ENCODE results near the gene OTX1.
"Not testable (repeated sequence)": the region's sequence is repeated elsewhere in the genome, so short reads cannot be mapped to it uniquely, and the experiment has no call there.

Gene OTX1

GRCh38 chr2:63050334-63051041 lies at the start of gene OTX1:
TSS of gene OTX1 (plus strand) at chr2:63050830. CDS start at chr2:63052991, 2,161 bp downstream.
- peak; percentile 51 for DNase-seq

GRCh38 chr2:63001576-63001975 lies 49.1 kb upstream of the OTX1 start:
- no peak for DNase-seq

GRCh38 chr2:63003351-63003750 lies 47.3 kb upstream of the OTX1 start:
- DNase-seq: no peak

DNA sequence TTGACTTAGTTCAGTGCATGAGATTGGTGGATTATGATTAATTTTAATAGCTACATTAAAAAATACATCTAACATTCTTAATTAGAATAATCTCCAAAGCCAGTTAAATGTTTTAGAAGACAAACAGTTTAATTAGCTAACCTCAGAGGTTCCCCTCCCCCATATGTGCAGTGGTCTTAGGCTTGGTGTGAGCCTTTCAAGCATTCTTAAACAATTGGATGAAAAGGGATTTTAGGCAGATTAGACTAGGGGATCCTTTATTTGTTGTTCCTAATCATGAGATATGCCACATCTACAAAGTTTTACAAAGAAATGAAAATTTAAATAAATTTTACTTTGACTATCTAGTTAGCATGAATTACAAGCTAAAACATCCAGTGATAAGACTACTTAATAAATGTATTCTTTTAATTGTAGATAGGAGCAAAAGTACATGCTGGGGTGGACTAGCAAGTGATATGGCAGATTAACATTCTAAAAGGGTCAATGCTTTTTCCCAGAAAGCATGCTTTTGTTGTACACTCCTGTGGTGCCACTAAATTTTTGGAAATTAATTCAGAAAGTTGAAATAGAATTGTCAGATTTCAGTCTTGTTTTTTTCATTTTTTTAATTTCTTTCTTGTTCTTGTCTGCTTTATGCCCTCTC lies 42.7 kb upstream of the OTX1 start:
- DNase-seq: no peak

DNA sequence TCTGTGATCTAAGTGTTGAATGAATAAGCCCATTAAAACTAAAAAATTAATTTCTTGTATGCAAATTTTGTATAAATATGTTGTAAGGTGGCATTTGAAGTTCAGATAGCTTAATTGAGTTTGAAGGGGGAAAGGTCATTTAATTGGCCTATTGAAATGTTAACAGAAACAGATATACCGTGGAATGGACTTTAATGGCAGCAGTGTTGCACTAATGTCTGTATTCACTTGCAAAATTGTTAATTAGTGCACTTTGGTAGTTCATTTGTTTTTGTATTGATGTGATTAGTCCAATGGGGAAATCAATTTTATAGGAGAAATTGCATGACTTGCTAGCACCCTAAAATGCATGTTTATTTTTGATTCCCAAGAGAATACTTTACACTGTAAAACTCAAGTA lies 41.8 kb upstream of the OTX1 start:
- DNase-seq: no peak

DNA sequence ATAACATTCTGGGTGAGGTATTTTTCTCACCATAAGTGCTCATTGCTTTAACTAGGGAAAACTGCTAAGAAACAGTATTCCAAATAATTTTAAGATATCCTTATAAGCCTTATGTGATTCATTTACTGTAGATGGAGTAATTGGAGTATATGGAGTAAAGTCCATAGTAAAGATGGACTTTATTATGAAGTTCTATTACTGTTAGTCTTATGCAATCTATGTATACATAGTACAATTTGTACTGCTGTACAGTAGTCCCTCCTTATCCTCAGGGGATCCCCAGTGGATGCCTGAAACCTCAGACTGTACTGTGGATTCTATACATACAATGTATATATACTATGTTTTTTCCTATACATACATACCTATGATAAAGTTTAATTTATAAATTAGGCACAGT lies 41.1 kb upstream of the OTX1 start:
- no peak for DNase-seq

- no peak for DNase-seq
Measured at GRCh38 chr2:63012541-63012940, 38.1 kb upstream of the OTX1 start.

DNA sequence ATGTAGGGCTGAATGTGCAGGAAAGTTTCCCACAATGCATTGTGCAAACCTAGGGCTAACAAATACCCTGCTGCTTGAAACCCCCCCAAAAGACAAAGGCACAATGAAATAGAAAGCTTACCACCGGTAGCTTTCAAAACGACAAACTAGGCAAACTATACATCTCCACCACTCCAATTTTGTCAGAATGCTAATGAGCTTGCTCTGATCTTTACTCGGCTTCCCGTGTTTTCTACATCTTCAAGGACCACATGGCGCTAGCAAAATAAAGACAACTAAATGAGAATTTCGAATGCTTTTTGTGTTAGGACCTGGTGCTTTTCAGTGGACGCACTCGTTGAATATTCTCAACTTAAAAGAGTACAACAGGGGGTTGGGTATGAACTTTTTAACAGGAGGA lies 37.2 kb upstream of the OTX1 start:
- DNase-seq: no peak

DNA sequence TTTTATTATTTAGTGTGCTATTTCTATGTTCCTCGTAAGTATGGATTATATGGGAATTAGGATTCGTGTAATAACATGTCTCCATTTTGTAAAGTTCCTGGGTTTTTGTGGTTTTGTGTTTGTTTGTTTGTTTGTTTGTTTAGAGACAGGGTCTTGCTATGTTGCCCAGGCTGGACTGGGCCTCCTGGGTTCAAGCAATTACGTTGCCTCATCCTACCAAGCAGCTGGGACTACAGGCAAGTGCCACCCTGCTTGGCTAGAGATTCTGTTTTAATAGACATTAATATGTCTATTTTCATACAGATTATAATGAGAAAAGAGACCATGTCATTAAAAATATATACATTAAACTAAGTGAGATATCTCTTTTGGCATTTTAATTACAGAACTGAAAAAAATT lies 35.2 kb upstream of the OTX1 start:
- DNase-seq: no peak

GRCh38 chr2:63018439-63018838 lies 32.2 kb upstream of the OTX1 start:
- DNase-seq: no peak

- DNase-seq: not testable (repeated sequence)
Measured at GRCh38 chr2:63019686-63020085, 30.9 kb upstream of the OTX1 start.

DNA sequence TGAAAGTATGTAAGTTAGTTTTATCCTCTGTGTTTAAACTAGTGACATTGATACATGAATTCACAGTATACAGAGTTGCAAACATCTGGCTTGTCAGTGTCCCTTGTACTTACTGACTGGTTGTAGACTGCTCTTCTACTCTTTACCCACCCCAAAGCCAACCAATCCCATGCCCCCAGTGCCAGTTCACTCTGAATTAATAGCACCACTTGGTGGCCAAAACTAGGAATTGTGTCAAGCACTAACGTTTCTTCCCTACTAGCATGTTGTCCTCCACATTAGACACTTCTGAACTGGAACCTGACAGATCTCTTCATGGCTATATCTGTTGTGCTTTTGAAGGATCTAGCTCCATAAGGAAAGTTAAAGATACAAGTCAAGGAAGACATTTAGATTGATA lies 27.2 kb upstream of the OTX1 start:
- DNase-seq: no peak

GRCh38 chr2:63027220-63027619 lies 23.4 kb upstream of the OTX1 start:
- no peak for DNase-seq

DNA sequence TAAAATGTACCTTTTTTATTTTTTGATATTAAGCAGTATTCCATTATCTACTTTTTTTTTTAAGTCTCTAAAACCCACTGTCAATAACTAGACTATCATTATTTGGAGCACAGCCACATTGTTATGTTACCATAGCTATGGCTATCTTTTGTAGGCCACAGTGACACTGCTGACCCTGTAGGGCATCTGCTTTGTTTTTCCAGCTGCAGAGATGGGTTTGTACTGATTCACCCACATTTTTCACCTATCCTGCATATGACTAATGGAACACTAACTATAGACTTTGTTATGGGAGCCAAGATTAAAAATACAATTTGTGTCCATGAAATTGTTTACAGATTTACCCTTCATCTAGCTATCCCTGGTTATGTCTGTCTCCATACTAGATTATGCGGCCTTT lies 21.6 kb upstream of the OTX1 start:
- no peak for DNase-seq

DNA sequence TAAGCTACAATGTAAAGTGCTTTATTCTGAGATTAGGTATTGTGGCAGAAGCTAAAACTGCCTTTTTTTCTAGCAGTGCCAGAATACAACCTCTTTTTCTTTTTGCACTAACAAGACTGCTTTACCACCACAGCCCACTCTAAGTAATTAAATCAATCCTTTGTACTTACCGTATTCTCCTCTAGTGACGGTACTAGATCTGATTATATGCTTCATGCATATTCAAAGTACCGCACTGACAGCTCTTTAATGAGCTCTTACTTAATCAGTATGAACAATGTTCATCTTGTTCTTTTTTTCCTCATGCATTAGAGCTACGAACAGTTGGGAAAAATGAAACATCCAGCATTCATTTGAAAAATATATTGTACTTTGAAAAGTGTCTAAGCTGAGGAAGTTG lies 16.1 kb upstream of the OTX1 start:
- DNase-seq: no peak

DNA sequence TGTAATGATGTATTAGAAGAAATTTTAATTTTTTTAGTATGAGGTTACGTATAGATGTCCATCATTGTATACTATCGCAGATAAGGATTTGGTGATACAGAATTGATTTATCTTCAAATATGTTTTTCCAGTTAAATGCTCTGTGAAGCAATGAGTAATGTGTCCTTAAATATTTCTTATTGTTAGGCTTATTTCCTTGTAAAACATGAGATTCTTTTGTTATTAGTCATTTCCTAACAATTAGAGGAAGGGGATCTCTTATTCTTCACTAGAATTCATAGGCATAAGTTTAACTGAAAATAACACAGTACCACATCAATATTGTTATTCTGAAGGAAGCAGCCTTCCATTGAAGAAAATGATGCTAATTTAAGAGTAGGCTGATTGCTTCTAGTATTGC lies 15.5 kb upstream of the OTX1 start:
- no peak for DNase-seq

DNA sequence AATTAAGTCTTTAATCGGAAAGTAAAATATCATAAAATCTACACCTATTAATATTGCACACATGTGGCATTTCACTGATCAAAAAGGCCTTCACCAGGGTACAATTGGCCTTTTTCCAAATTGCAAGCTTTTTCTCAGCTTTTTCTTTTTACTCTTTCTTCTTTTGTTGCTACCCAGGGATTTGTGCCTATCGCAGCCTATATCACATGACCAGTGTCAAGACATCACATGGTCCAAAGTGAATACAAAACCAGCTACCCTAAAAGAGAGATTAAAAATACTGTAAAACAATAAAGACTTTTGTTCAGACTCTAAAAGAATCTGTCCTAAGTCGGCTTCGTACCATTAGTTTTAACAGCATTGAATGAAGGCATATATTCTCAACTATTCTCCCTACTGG lies 15.0 kb upstream of the OTX1 start:
- DNase-seq: no peak

- no peak for DNase-seq
Measured at GRCh38 chr2:63038034-63038433, 12.6 kb upstream of the OTX1 start.

GRCh38 chr2:63040586-63040985 lies 10.0 kb upstream of the OTX1 start:
- DNase-seq: no peak

DNA sequence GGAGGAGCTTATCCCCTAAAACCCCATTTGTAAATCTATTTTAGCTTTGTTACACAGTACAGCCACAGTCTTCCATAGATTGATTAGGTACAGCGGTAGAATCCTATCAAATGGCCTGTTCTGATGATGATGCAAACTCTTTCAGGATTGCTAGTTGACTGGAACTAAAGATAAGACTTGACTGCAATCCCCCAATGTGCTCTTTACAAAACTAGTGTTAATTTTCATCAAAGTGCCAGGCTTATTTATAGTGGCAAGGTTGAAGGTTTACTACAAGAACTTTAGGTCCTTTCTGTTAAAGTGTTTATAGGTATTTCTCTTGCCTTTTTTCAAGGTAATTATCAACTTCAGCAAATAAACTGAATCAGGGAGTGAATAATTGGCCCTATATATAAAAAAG lies 9.0 kb upstream of the OTX1 start:
- no peak for DNase-seq

DNA sequence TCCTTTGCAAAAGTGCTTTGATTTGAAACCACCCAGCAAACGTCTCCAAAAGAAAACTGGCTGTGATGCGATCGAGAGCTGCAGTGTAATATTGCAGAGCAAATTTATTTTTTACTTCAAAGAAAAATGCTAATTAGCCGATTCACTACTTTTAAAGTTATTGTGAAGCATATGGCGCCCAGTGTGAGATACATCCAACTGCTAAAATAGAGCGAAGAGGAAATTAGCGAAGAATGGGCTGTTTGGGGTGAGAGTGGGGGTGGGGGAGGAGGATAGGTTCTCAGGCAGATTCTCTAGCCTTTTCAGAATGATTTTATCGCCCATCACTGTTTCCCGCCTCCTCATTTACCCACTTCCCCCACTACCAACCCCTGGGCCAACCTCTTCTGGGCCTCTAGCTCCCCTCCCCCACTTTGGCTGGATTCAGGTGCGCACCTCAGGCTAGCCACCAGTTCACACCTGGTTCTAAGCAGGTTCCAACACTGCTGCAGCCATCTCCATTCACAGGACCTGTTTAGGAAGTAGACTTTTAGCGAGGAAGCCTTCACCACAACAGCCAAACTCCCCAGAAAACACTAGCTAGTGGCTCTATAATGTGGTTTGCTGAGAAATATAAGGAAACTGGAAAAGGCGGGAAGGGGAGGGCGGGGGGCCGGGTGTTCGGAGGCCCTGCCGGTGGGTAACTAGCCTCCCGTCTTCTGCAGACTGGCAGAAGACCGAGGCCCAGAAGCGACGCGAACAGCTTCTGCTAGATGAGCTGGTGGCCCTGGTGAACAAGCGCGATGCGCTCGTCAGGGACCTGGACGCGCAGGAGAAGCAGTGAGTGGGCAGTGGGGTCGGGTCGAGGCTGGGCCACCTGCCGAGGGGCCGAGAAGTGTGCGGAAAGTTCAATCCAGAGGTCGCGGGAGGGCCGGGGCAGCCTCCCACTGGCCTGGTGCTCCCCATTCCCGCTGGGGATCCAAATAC lies 6.0 kb upstream of the OTX1 start:
- DNase-seq: no peak

DNA sequence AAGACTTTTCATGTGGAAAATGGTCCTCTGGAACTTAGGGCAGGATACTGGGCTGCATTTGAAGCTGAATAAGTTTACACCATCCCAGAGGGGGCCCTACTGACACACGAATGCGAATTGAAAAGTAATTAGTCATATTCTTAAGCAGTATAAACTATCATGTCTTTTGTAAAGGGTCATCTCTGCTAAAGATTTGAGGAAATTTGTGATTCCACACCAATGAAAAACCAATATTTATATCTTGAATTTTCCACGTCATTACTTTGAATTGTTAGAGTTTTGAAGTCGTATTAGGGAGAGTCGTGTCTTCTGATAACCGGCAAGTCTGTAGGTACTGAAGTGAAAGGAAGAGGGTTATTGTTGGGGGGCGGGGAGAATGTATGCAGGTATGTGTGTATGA lies 4.1 kb upstream of the OTX1 start:
- no peak for DNase-seq

- DNase-seq: no peak
Measured at GRCh38 chr2:63046961-63047320, 3.7 kb upstream of the OTX1 start.
